Ammon's horn (tissue), 1 donor: ENCODE measurements around the gene TNFRSF13B.
"Not testable (repeated sequence)": the region's sequence is repeated elsewhere in the genome, so short reads cannot be mapped to it uniquely, and the experiment has no call there.

Experiments
- DNase-seq: peaks from one replicate; pipeline ENCODE4 v3.0.0-alpha.2; 2016; ENCODE audit warnings: low spot score

TNFRSF13B gene

DNA sequence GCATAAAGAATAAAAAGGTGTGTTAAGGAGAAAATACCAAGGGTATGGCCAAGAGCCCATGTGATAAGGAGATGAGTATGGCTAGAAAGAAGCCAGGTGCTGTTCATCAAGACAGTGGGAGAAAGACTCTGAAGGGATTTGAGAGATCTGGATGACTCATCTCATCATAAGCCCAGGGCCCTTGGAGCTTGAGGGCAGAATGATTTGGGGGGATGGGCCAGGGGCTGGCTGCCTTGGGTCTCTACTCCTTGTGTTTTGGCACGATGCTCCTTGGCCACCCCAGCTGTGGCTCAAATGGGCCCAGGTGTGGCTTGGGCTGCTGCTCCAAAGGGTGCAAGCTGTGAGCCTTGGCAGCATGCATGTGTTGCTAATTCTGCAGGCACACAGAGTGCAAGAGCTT is 14.5 kb upstream of the TNFRSF13B start:
- no peak for DNase-seq

DNA sequence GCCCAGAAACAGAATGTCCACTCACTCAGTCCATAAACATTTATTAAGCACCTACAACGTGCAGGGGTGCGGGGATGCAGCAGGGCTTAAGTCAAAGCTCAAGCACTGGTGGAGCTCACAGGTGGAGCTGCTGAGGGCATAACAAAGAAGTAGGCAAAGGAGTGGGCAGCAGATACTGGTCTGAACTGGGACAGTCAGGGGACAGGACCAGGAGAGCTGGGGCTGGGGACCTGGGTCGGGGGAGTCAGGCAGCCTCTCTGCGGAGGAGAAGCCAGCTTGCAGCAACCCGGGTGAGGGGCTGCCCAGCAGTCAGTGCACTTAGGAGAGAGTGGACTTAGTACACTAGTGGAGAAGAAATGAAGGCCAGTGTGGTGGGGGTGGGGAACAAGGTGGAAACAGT is 10.0 kb upstream of the TNFRSF13B start:
- DNase-seq: no peak

GRCh38 chr17:16980813-16981731 is 9.2 kb upstream of the TNFRSF13B start:
- no peak for DNase-seq

GRCh38 chr17:16980061-16980460 is 8.1 kb upstream of the TNFRSF13B start:
- DNase-seq: no peak

GRCh38 chr17:16979237-16979823 is 7.4 kb upstream of the TNFRSF13B start:
- not testable (repeated sequence) for DNase-seq

GRCh38 chr17:16977932-16978331 is 6.0 kb upstream of the TNFRSF13B start:
- no peak for DNase-seq

- DNase-seq: no peak
Observed at GRCh38 chr17:16976725-16977550, 5.0 kb upstream of the TNFRSF13B start.

GRCh38 chr17:16975744-16976625 is 4.1 kb upstream of the TNFRSF13B start:
- no peak for DNase-seq

- no peak for DNase-seq
Observed at GRCh38 chr17:16975277-16975651, 3.3 kb upstream of the TNFRSF13B start.

DNA sequence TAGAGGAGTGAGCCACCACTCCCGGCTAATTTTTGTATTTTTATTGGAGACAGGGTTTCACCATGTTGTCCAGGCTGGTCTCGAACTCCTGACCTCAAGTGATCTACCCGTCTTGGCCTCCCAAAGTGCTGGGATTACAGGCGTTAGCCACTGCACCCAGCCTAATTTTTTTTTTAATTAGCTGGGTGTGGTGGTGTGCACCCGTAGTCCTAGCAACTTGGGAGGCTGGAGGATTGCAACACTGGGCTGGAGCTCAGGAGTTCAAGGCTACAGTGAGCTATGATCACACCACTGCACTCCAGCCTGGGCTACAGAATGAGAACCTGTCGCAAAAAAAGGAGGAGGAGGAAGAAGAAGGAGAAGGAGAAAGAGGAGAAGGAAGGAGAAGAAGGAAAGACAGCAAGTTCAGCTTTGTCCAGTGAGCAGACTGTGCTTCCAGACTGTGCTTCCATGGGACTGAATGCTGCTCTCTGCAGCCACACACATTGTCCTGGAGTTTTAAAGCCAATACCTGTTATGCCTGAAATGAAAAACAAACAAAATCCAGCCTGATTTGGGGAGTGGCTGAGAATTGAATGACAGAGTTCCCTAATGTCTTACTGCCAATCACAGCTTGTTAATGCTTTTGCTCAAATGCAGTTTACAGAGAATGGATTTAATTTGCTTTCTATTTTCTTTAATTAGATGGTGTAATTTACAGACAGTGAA is 2.8 kb upstream of the TNFRSF13B start:
- no peak for DNase-seq

GRCh38 chr17:16973760-16974540 is 2.0 kb upstream of the TNFRSF13B start:
- DNase-seq: no peak

DNA sequence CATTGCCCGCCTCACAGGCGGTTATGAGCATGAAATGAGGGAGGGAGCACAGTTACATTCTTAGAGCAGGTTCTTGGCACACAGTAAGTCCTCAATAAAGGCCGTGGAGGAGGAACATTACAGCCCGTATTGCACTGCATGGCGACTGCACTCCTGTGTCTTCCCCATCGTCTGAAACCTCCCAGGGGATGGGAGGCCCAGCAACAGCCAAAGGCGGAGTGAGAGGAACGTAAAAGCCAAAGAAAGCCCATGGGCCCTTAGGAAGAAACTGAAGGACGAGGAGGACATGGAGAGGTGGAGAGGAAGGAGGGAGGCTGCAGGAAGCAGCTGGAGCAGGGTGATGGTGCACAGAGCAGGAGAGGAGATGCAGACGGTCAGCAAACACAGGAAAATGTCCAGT is 1.1 kb upstream of the TNFRSF13B start:
- DNase-seq: not testable (repeated sequence)

- DNase-seq: no peak
Observed at GRCh38 chr17:16972346-16972745, 428 bp upstream of the TNFRSF13B start.

DNA sequence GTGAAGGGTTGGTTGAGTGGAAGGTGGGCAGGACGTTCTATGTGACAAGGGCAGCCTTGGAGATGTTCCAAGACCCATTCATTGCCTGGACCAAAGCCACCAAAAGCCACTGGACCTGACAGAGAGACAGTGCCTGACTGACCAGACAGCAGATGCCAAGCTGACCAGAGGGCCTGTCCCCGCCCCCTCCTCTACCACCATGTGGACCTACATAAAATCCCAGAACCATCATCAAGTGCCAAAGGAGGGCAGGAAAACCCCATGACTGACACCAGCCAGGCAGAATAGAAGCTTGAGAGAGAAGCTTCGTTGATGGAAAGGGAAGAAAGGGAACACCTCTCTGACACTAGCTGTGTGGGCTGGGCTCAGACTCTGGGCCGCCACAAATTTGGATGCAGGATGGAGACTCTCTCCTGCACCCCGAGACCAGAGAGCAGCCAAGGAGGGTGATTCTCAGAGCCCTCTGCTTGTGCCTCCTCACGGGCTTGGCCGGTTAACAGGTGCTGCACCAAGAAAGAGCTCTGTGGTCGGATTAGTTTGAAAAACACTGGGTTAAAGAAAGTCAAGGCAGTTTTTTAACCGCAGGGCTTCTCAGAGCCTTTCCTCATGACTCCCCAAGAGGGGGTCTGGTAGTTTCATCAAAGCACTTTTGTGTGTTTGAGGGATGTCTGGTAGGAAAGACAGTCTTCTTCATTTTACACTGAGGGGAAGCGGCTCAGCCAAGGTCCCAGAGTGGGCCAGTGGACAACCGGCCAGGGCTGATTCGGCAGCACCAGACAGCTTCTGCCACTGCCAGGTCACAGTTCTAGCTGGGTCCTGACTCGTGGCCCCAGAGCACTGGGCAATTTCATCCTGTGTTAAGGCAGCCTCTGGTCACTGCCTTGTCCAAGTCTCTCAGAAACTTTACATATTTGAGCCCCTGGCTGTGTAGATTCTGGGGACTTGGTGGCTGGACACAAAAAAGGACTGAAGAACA is 1.7 kb downstream of the TNFRSF13B start:
- DNase-seq: no peak

GRCh38 chr17:16968786-16969185 is 3.1 kb downstream of the TNFRSF13B start:
- DNase-seq: no peak

GRCh38 chr17:16962804-16963203 is 9.1 kb downstream of the TNFRSF13B start:
- no peak for DNase-seq

DNA sequence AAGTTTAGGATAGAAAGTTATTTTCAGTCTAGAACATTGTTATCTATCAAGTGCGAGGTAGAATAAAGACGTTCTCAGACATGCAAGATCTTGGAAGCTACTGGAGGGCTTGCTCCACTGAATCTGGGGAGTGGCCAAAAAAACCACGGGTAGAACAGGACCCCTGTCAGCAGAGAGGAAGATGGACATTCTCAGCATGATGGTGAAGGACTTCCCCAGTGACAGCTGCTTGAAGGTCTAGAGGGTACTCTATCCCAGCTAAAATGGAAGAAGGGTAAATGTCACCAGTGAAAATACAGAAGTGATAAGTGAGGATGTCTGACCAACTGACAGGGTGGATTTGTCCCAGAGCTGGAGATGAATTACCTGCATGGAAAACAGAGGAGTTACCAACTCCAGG is 10.1 kb downstream of the TNFRSF13B start:
- DNase-seq: no peak

DNA sequence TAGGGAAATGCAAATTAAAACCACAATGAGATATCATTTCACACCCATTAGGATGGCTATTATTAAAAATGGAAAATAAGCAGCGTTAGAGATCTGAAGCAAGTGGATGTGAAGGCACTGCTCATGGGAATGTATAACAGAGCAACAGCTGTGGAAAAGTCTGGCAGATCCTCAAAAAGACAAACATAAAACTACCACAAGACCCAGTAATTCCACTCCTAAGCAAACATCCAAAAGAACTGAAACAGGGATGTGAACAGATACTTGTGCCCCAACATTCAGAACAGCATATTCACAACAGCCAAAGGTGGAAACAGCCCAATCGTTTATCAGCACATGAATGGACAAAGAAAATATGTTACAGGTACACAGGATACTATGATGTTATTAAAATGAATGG is 10.9 kb downstream of the TNFRSF13B start:
- not testable (repeated sequence) for DNase-seq

DNA sequence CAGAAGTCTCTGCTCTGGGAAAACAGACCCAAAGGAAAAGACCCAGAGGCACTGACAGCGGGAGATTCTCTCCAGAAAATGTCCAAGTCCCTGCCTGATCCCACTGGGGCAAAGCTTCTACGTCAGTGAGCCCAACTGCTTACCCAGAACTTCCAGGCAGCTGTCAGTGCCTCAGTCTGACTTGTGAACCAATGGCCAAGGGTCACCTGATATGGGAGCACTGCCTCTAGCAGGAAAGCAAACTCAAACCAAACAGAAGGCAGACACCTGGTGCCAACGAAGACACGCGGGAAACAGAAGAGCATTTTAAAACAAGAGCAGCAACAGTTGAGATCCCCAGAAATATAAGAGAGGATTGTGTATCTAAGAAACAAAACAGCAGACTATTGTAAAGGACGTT is 16.9 kb downstream of the TNFRSF13B start:
- DNase-seq: not testable (repeated sequence)
